ENCODE results near the gene BHLHE41.
A peak's percentile ranks its signal among the peaks of the same experiment; 100 is the strongest.

The BHLHE41 gene

DNA sequence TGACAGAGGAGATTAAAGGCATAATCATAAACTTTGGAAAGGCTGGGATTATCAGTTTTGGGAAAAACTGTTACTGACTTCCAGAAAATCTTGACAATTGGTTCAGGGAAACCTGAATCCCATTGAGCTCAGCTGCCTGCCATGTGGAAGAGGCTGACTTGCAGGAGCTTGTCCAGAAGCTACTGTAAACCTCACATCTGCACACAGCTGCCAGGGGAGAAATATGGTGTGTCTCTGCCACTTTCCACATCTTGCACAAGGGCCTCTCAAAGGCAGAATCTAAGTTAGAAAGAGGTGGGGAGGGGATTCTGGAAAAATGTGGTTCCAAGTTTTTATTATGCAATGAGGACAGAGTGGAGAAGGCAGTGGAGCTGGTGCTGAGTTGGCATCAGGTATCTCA is 8.7 kb upstream of the BHLHE41 start:
- DNase-seq, result no peak

DNA sequence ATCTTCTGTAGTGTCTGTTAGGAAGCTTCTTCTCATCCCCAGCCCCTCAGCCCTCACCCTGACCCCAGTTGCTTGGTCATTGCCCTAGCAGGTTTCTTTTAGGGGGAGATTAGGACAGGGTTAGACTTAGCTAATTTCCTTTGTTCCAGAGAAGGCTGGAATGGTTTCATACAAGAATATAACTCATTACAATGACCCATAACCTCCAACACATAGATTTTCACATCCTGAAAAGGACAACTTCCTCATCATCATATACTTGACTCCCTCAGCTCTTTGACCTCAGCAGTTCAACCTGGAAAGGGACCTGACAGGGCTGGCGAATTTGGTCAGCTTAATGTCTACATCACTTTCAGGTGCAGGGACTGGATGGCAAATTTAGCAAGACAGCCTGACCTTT is 8.0 kb upstream of the BHLHE41 start:
- DNase-seq, result no peak

DNA sequence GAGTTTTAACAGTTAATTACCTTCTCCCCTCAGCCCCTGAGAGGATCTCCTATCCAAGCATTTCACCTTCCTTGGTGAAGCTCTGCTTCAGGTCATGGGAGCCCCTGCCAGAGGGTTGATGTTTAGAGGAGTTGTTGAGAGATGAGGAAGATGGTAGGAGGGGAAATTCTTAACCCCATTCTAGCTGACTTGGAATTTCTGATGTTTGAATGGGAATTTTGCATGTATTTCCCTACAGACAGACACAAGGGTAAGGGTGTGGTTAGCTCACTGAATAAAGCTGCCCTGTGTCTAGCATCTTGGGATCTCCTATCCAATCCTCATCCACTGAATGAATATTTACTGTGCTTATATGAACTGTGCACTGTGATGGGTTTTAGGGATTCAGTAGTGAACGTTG is 7.1 kb upstream of the BHLHE41 start:
- no peak for DNase-seq

DNA sequence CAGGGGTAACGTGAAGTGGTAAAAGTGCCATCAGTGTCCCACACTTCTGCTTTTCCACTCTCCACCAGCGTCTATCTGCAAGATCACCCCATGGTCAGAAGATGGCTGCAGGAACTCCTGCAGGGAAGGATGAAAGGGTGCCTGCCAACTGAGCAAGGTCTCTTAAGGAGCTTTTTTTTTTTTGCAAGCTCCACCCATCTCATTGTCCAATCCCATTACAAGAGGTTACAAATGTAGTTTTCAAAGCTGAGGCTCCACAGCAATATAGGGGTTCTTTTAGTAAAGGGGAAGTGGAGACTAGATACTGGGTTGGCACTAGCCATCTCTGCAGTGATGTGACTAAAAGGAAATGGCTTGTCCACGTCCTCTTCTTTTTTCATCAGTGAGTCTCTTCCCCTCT is 5.9 kb upstream of the BHLHE41 start:
- no peak for DNase-seq

DNA sequence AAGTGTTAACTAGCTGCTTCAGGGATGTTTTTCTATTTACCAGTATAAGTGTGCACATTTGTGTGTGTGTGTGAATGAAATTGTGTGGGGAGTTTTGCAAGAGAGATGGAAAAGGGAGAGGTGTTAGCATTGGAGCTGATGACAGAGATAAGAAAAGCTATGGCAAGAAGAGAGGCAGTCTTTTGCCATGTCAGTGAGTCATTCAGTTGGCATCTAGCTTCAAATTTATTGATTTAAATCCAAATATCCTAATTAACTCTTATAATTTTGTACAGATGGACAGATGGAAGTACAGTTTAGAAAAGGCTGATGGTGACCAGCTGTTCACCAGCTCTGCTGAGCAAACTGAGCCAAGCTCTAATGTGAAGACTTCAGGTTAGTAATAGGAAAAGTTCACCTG is 3.3 kb upstream of the BHLHE41 start:
- no peak for DNase-seq

DNA sequence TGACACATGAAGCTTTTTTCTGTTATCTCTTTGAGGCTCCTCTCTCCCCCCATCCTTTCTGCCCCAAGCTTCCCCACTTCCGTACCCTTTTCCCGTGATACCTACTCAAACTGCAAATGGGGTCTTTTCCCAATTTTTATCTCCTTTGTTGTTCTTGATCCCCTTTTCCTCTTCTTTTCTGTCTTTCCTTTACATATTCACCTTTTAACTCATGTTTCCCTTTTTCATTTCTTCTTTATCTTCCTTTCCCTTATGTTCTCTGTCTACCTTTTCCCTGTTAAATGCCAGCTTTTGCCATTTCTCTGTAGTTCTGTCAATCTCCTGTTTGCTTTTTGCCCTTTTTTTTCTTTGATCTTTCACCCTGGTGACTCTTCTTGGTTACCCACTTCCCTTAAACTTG is 2.6 kb upstream of the BHLHE41 start:
- no peak for DNase-seq

DNA sequence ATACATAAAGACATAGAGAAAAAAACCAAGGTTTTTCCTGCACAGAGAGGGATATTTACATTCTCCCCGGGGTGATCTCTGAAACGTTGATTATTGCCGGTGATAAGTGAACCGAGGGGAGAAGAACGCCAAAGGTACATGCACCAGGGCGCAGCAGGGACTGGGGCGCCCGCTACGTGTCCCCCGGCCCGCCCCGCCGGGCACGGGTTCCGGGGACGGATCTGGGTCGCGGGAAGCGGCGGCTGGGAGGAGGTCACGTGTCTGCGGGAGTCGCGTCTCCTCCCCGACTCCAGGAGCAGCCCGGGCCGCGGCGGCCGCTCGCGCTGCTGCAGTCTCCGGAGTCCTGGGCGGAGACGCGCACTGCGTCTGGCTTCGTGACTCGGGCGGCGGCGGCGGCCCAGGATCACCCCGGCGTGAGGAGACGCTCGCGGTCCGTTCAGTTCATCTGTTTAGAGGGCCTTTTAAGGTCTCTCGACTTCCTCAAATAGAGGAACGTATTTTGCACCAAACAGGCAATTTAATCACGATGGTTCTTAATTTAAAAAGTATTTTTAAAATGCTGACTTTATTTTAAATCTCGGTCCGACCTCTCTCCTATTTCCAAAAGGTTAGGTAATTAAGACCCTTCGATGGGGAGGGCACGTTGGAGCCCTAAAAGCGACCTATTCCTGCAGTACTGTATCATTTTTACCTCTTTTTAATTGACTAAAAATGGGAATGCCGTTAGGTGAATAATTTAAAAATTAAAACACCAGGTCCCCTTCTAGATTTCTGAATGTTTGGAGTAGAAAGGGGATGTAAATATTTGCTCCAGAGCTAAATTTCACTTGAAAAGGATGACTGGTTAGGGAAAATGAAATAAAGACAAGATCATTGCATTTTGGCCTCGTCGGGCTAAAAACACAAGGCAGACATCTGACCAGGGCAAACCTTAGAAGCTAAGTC is 1.8 kb upstream of the BHLHE41 start:
- DNase-seq, result peak; percentile 11

DNA sequence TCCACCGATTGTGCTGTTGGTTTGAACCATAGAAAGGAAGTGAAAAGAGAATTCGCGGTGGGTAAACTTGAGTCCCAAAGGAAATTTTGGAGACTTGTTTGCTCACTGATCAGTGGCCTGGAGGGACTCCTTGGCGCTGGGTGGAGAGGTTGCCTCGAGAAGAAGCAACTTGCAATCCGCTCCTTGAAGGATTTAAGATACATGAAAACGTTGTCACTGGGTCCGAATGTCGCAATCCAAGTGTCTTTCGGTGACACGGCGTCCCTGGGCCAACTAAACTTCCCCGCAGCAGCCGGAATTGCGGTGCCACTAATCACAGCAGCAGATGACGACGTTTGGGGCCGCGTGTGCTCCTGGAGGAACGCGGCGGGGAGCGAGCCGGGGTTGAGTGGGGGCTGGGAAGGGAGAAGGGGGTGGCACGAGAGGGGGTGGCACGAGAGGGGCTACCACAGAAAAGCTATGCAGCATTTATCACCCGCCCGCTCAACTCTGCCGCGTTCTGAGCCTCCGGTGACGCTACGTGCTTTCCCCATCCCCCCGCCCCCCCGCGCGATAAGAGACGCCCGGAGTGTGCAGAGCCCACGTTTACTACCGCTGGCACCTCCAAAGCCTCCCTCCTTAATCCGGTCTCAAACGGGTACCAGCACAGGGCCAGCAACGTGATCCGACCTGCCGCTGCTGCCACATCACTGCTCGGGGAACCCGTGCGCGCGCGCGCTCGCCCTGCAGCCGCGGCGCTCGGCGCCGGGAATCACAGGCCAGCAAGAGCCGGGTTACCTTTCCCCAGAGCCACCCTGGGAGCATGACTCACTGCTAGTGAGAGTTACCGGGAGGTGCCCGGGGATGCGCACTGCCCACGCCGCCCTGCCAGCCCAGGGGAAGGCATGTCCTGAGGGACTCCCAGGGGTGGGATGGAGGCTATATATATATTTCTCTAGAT is 833 bp upstream of the BHLHE41 start:
- DNase-seq, result no peak

DNA sequence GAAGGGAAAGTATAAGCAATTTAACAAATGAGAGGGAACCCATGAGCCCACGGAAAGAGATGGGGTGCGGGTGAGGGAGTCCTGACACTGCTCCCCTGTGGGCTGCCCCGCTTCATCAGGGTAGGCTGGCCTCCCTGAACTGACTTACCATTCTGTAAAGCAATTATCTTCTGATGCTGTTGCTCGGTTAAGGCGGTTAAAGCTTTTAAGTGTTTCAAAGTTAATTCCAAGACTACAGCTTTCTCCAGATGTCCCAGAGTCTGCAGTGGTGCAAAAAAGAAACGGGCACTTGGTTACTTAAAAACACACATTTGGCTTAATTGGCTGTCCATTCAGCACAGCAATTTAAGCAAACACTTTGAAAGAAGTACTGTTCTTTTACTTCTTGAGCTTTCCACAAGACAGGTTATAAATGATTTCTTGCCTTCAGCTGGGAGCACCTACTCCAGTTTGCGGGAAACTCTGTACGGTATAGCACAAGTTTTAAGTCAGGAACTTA is 1.3 kb downstream of the BHLHE41 start:
- no peak for DNase-seq

DNA sequence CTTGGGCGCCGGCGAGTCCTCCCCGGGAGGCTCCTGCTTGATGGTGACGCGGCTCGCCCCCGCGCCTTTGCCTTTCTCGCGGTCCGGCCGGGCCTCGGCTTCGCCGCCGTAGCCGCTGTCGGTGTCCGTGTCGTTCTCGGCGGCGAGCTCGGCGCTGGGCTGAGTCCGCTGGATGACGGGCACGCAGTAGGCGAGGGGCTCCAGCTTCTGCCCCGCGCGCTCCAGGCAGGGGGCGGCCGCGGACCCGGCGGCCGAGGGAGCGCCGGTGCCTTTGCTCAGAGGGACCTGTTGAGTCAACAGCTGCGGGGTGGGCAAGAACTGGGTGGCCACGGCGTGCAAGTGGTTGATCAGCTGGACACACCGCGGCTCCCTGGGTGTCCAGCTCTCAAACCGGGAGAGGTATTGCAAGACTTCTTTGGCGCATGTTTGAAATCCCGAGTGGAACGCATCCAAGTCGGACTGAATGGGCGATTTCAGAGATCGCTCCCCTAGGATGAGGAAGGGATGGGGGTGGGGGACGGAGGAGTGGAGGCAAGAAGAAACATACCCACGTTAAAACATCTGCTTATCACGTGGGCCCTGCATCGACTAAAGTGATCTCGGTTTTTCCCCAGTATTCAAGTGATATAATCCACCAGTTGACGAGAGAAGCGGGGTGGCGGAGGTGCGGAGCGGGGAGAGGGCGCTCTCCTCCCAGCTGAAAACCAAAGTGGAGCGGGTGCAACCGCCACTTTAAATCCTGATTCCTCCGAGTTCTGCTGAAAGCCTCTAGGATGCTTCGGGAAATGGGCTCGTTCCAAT is 2.0 kb downstream of the BHLHE41 start:
- DNase-seq, result peak; percentile 28

DNA sequence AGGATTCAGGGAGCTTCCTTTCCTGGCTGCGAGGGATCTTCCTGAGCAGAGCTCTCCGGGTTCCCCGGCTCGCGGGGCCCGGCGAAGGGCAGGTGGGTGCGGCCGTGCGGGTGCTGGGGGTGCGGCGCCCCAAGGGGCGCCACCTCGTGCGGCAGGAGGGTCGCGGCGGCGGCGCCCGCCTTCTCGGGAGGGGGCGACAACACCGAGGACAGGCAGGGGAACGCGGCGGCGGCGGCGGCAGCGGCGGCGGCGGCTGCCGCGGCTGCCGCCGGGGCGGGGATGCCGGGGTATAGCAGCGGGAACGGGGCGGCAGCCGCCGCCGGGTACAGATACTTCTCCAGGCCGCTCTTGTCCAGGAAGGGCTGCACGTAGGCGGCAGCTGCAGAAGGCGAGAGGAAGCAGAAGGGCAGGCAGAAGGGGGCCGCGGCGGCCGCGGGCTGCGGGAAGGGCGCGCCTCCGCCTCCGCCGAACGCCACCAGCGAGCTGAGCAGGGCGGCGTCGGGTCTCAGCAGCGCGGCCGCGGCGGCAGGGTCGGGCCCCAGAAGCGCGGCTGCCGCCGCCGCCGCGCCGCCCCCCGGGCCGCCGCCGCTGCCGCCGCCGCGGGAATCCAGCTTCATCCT is 2.7 kb downstream of the BHLHE41 start:
- DNase-seq, result no peak

DNA sequence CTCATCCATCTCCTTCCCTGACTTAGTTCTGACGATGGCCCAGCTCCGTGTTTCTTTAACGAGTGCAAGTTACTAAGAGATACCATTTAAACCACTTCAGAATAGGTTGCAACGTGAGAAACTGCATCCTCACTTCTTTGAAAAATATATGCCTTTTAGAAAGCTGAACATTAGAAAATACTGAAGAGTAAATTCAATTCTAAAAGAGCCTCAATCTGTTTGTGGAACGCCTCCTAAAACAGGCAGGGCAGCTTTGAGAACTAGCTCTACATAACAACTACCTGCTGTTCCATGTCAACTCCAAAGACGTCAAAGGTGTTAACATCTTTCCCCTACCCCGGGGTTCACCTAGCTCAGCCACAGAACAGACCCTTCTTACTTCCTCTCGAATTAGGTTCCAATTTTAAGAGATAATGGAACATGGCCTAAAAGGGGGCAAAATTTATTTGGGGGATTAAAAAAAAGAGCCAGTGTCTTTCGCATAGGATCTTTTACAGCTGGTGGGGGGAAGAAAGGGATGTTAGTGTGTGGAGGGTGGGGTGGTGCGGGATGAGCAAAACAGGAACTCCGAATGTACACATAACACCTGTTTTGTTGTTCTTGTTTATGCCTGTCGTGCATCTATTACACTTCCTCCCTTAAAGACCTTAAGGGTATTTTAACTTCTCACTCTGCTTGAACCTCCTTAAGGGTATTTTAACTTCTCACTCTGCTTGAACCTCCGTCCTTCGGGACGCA is 3.3 kb downstream of the BHLHE41 start:
- no peak for DNase-seq

DNA sequence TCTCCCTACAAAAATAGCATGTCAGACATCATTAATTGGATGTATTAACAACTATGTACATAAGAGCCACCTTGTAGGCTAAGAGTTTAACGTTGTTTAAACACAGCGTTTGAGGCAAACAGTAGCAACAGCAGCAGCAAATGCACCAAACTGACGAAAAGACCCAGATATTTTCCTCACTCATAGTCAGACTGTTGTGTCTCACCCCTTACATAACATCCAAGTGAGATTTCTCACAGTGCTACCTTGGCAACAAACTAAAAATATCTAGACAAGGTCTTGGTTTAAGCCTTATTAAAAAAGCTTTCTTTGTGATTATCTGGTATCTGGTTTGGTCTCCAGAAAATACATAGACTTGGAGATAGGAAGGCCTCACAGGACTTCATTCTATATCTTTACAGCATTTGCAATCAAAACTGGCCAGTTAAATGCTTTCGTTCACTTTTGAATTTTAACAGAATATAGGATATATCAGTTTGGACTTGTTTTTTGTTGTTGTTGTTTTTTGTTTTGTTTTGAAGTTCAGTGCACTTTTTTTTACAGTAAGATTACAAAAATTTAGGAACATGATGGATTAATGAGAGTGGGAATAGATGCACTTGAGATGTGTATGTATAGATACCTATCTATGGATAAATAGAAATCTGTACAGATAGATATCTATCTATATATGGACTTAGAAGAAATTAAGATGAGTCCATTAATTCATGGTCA is 4.1 kb downstream of the BHLHE41 start:
- DNase-seq, result no peak

DNA sequence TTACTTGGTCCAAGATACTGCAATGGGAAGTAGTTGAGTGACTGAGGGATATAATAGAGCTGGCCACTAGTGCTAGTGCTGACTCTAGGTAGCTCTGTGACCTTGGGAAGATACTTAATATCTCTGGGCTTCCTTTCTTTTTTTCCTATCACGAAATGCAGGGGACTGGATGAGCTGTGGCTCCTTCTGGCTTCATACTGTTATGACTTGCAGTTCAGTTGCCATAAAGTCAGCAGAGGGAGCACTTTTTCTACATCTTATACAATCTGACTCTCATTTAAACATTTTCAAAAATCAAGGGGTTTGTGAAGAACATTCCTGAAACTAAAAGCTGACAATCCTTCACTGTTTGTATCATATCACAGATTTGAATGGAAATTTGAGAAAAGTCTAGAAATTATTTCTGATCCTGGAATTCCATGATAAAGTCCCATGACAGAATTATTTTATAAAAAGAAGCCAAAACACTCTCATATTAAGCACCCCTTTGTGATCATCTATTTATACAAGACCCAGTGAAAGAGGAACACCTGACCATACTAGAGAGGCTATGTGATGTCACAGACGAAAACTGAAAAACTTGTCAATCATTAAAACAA is 5.3 kb downstream of the BHLHE41 start:
- no peak for DNase-seq

DNA sequence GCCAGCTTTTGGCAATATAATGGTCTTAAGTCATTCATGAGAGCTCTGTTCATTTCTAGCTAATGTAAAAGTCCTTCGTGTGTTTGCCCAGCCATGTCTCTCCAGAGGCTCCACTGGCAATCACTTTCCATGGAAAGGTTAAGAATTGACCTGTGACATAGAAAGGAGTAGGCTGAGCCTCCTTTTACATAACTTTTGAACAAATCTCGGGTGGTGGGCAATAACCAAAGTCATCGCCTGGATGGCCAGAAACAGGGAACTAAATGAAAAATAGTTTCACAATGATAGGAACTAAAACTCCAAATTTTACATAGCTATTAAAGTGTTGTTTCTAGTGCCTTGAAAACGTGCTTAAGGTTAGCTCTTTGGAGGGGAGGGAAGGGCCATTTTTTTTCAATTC is 6.5 kb downstream of the BHLHE41 start:
- DNase-seq, result no peak

DNA sequence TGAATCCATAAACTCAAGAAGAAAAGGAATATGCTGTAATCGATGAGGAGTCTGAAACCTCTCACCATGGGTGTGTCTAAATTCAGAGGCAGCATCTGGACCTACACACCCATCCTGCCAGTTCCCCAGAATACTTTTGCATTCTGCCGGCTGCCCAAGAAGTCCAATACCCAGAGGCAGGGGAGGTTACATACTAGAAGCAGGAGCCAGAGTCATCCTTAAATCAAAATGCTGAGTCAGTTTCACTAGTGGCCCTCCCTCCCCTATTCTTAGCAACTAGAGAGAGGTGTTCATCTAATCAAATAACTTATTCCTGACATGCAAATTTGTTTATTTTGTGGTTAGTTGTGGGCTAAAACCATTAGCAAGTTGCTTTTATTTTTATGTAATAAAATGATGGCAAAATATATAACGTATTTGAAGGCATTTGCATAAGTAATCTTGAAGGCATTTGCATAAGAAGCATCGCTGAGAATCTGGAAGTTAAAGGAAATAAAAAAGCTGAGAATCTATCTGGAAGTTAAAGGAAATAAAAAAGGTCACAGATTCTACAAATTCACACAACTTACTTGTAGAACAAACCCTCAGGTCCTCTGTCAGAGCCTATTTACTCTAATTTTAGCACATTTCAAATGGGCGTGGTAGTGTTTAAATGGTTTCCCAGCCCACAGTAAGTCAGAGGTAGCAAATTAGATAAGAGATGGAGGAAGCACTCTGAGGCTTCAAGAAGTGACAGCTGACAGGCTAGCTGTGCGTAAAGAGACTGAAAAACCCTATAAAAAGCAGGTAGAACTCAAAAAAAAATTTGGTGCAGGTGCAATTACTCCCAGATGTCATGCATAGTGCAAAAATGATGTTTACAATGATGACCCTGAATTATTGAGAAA is 7.8 kb downstream of the BHLHE41 start:
- DNase-seq, result no peak

DNA sequence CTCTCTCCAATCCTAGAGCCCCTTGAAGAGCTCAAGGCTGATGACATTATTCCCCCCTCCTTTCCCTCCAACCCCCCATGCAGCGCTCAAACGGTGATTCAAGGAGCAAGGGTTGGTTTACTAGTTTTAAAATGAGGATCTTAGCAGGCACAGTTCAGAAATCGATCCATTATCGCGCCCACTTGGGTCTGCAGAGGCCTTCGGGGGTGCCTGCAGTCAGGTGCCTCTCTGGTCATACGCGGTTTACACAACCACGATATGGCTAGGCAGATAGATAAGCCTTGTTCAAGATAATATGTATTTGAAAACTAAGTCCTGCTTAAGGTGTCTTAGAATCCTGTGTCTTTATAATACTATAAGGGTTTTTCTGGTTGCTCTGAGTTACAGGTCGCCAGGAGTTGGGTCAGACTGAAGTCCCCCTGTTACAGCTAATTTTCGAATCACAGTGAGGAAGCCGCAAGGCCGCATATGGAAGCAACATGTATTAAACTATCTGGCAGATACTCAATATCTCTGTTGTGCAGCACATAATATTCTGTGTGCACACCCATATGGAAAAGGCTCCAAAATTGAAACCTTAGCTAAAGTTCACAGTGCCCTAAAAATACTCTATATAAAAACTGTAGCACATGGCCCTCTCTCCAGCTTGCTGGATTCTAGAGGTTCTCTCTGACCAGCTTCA is 10.0 kb downstream of the BHLHE41 start:
- DNase-seq, result no peak

DNA sequence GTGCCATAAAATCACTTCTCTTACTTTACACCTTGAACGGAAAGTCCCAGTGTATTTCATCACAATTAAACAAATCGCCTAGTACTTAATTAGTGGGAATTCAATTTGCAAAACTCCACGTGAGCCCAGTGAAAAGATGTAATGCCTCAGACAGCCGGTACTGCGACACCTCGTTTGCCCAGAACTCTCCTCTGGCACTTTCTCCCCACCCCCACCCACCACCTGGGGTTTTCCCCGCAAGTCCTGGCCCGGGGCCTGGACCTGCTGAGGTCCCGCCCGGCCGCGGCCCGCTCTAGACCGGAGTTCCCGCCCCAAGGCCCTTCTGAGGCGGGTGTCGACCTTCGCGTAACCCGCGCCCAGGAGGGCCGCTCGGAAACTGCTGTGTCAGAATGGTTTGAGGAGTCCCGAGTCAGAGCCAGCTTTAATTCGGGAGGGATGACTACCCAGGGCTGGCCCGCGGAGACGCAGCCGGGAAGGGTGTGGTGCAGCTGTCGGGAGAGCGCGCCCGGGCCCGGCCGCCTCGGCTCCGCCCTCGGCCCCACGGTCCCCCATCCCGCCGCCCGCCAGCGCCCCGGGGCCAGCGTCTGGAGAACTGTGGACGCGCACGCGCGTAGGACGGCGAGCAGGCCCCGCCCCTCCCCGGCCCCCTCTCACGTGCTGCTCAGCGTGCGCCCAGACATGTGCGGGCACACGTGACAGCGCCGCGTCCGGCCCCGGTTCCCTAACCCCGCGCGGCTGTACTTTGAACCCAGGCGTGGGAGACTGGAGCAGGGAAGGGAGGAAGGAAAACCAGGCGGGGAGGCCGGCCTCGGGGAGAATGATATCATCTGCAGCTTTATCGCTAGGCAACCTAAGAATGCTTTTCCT is 10.8 kb downstream of the BHLHE41 start:
- DNase-seq, result peak; percentile 56

All from NCI-H524 treated with DMSO at 0.1 percent for 48 hours (cell line).